Testis (tissue), 3 donors: Measurements from ENCODE around the gene CRY1. TPM values are rescaled to one million over a fixed set of nuclear protein-coding genes. Genes with fewer than 3 reads are reported as not detected.

ENCODE experiments used
- DNase-seq: peaks from one replicate; pipeline ENCODE4 v3.0.0-alpha.2; 2019
- H3K27ac ChIP-seq, 2 donors: fragments of 200-600 bp; sonication (generic); one replicate each; pipeline ENCODE4 v1.5.1; 2019
- H3K27me3 ChIP-seq: fragments of 200-600 bp; sonication (generic); one replicate; pipeline ENCODE4 v1.5.1; 2019
- H3K36me3 ChIP-seq: fragments of 200-600 bp; sonication (generic); one replicate; pipeline ENCODE4 v1.5.1; 2017; ENCODE audit warnings: low read depth; ENCODE audit errors: missing control alignments
- H3K4me1 ChIP-seq: fragments of 200-600 bp; sonication (generic); one replicate; pipeline ENCODE4 v1.5.1; 2019
- H3K4me3 ChIP-seq, 2 donors: fragments of 200-600 bp; sonication (generic); one replicate each; pipeline ENCODE4 v1.5.1; 2017 to 2019
- H3K9me3 ChIP-seq: fragments of 200-600 bp; sonication (generic); one replicate; pipeline ENCODE4 v1.5.1; 2017
- POLR2A ChIP-seq: fragments of 450-650 bp; IDR thresholded peaks from one replicate; pipeline ENCODE4 v1.6.1; 2017; ENCODE audit warnings: antibody characterized with exemption, mild to moderate bottlenecking, moderate library complexity
- WGBS, 2 donors: methylation state at CpG; one replicate each; pipeline ENCODE4 v1.1.5; 2018; 5-methylcytosine and 5-hydroxymethylcytosine counted together
- intact Hi-C: fragments of 100-400 bp; cut with DNase I; formaldehyde crosslinking; loops from one replicate; pipeline ENCODE4 v1.15.1; 2023; ENCODE audit warnings: low total_unique reads
- polyA plus RNA-seq: library from polyadenylated mRNA; stranded (reverse); fragments of 350-450 nt; fragmentation: Illumina TruSeq; extraction: RNeasy Lipid Tissue Mini Kit (QIAGEN cat#74804); gene quantifications from one replicate; pipeline ENCODE4 v1.2.3, GENCODE V29; 2014; ENCODE audit warnings: low read depth, low replicate concordance; ENCODE audit not compliant: insufficient read depth
- total RNA-seq, 2 donors: library from RNA; depleted of rRNA; stranded (reverse); fragments of >200 nt; gene quantifications; one replicate each; pipeline ENCODE4 v1.2.3, GENCODE V29; 2016
- TF ChIP-seq, protein P1 (sequence below), 3 experiments: fragments of 450-650 bp in 2 of 3; fragments of 200-600 bp in 1 of 3; sonication (generic) in 1 of 3; IDR thresholded peaks; one replicate each; pipeline ENCODE4 v1.5.1; 2016 to 2019; ENCODE audit warnings: antibody characterized with exemption in 3 of 3, mild to moderate bottlenecking in 2 of 3, moderate library complexity in 1 of 3

Gene CRY1
- total and polyA plus RNA-seq, 3 donors from 2014 or later = 63.0 to 92.0 (median 71.6) TPM

DNA sequence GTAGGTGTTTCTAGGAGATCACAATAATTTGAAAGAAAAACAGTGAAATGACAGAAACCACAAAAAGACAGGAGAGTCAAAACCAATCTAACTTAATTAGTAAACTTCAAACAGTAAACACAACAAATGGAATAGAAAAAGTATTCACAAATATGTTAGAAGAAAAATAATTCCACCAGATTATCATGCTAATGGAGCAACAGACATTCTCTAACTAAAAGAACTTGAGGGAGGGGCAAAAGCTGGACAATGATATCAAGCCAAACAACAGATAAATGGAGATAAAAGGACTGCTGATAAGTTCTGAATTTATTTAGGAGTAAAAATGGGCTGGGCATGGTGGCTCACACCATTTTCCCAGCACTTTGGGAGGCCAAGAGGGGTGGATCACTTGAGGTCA lies 28.7 kb downstream of the CRY1 start:
- no peaks in the 10 kb centered on the region for H3K27me3 ChIP-seq
- no peak overlapping the region for H3K27ac ChIP-seq
- DNase-seq = no peak
- no peak overlapping the region for H3K4me3 ChIP-seq
- TF ChIP-seq POLR2A = no peak
- TF ChIP-seq, protein P1, sequence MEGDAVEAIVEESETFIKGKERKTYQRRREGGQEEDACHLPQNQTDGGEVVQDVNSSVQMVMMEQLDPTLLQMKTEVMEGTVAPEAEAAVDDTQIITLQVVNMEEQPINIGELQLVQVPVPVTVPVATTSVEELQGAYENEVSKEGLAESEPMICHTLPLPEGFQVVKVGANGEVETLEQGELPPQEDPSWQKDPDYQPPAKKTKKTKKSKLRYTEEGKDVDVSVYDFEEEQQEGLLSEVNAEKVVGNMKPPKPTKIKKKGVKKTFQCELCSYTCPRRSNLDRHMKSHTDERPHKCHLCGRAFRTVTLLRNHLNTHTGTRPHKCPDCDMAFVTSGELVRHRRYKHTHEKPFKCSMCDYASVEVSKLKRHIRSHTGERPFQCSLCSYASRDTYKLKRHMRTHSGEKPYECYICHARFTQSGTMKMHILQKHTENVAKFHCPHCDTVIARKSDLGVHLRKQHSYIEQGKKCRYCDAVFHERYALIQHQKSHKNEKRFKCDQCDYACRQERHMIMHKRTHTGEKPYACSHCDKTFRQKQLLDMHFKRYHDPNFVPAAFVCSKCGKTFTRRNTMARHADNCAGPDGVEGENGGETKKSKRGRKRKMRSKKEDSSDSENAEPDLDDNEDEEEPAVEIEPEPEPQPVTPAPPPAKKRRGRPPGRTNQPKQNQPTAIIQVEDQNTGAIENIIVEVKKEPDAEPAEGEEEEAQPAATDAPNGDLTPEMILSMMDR (IDR thresholded peaks at IDR 0.05) = no peak
- no peaks in the 10 kb centered on the region for H3K4me1 ChIP-seq
- no peaks in the 10 kb centered on the region for H3K9me3 ChIP-seq
- H3K36me3 ChIP-seq = no peaks in the 10 kb centered on the region
- intact Hi-C loops = no loop called here

DNA sequence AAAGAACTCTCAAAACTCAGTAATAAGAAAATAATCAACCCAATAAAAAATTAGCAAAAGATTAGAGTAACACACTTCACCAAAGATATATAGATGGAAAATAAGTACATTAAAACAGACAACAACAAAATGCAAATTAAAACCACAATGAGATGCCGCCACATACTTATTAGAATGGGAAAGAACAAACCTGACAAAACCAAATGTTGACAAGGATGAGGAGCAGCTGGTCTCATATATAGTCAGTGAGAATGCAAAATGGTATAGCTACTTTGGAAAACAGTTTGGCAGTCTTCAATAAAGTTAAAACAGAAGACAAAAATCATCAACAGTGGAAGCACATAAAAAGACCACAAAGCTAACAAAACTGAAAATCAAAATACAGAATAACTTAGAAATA lies 29.1 kb downstream of the CRY1 start:
- Histone ChIP-seq H3K4me1 (no peaks in the 10 kb centered on the region), H3K9me3 (no peaks in the 10 kb centered on the region), H3K36me3 (no peaks in the 10 kb centered on the region), H3K27me3 (no peaks in the 10 kb centered on the region), H3K4me3 (no peak overlapping the region), H3K27ac (no peak overlapping the region)
- WGBS, 2 donors = 93 to 94% methylated on average over 1 of the region's 1 CpG
- intact Hi-C loops = no loop called here
- TF ChIP-seq, protein P1 (IDR thresholded peaks at IDR 0.05) = no peak
- no peak for TF ChIP-seq POLR2A
- DNase-seq = no peak

- H3K27me3 ChIP-seq = no peaks in the 10 kb centered on the region
- intact Hi-C loops = no loop called here
- no peak for TF ChIP-seq POLR2A
- TF ChIP-seq, protein P1 (IDR thresholded peaks at IDR 0.05) = no peak
- no peak overlapping the region for H3K4me3 ChIP-seq
- no peaks in the 10 kb centered on the region for H3K36me3 ChIP-seq
- H3K27ac ChIP-seq = no peak overlapping the region
- peaks cover 4% of the 10 kb centered on the region for H3K4me1 ChIP-seq
- DNase-seq = no peak
- no peaks in the 10 kb centered on the region for H3K9me3 ChIP-seq
- 38 to 65% methylated on average over 2 of the region's 2 CpGs for WGBS, 2 donors
Measured at GRCh38 chr12:107058190-107058589, 35.2 kb downstream of the CRY1 start.

DNA sequence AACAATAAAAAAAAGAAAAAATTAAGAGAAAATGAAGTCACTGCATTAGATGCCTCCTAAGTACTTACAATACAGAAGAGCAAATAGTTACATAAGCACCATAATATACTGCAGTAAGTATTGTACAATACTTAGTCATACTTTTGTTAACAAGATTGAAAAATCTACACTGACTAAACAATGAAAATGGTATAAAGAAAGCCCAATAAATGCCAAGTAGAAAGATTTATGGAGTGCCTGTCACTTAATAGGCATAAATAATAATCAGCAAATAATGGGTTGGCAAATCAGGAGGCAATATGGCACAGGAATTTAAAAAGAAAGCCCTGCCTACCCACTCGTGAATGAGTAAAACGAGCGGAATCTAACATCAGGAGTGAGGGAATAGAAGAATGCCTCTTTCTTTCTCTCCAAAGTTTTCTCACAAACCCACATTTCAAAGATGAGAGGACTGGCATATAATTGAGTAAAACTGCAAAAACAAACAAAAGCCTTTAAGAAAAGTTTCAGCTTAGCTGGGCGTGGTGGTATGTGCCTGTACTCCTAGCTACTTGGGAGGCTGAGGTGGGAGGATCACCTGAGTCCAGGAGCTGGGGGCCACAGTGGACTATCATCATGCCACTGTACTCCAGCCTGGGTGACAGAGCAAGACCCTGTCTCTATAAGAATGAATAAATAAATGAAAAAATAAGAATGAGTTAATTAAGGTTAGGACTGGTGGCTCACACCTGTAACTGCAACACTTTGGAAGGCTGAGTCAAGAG lies 36.1 kb downstream of the CRY1 start:
- no peaks in the 10 kb centered on the region for H3K9me3 ChIP-seq
- TF ChIP-seq, protein P1 (IDR thresholded peaks at IDR 0.05) = no peak
- TF ChIP-seq POLR2A = no peak
- intact Hi-C loops = no loop called here
- H3K27ac ChIP-seq = no peak overlapping the region
- no peaks in the 10 kb centered on the region for H3K36me3 ChIP-seq
- DNase-seq = no peak
- H3K4me3 ChIP-seq = no peak overlapping the region
- WGBS, 2 donors = 68 to 74% methylated on average over 4 of the region's 4 CpGs
- H3K27me3 ChIP-seq = no peaks in the 10 kb centered on the region
- peaks cover 4% of the 10 kb centered on the region for H3K4me1 ChIP-seq

DNA sequence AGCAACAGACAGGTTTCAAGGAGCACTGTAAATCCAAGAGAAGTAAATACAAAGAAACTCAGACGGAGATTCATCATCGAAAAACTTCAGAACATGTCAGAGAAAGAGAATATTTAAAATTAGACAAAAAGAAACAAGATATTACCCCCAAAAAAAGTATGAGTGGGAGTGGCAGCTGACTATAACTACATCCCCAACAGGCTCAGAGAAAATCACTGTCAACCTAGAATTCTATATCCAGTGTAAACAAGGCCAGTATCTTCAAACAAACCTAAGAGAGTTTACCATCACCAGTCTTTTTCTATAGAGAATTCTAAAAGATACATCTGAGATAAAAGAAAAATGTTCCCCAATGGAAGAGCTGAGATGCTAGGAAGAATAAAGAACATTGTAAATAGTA lies 39.6 kb downstream of the CRY1 start:
- H3K4me3 ChIP-seq = no peak overlapping the region
- H3K36me3 ChIP-seq = no peaks in the 10 kb centered on the region
- H3K9me3 ChIP-seq = no peaks in the 10 kb centered on the region
- no peak overlapping the region for H3K27ac ChIP-seq
- TF ChIP-seq, protein P1 (IDR thresholded peaks at IDR 0.05) = no peak
- TF ChIP-seq POLR2A = no peak
- H3K4me1 ChIP-seq = peaks cover 4% of the 10 kb centered on the region
- no peak for DNase-seq
- 98 to 100% methylated on average over 2 of the region's 2 CpGs for WGBS, 2 donors
- H3K27me3 ChIP-seq = no peaks in the 10 kb centered on the region
- intact Hi-C loops = no loop called here
